SU-DHL-6 (cell line): ENCODE results near the gene SNAPC2.
"Not testable (repeated sequence)": the region's sequence is repeated elsewhere in the genome, so short reads cannot be mapped to it uniquely, and the experiment has no call there.

Source experiments
- H2AFZ ChIP-seq: fragments of 200-600 bp; sonication (generic); 2 replicates; pipeline ENCODE4 v1.6.1; 2014; ENCODE audit warnings: low read depth, mild to moderate bottlenecking, moderate library complexity, mixed read lengths, antibody characterized with exemption, low read length; ENCODE audit not compliant: severe bottlenecking
- H3F3A ChIP-seq: fragments of 200-600 bp; shearing (Covaris generic); 2 replicates; pipeline ENCODE4 v1.6.0; 2016; ENCODE audit warnings: antibody characterized with exemption, mild to moderate bottlenecking; ENCODE audit not compliant: insufficient read depth
- H3K27ac ChIP-seq: fragments of 200-600 bp; sonication (generic); 2 replicates; pipeline ENCODE4 v1.5.1; 2016; ENCODE audit warnings: low read depth, mild to moderate bottlenecking, low read length, moderate library complexity, mixed read lengths
- H3K27me3 ChIP-seq: fragments of 200-600 bp; sonication (generic), shearing (Covaris generic); 2 replicates; pipeline ENCODE4 v1.6.0; 2014; ENCODE audit warnings: mild to moderate bottlenecking, low read length
- H3K36me3 ChIP-seq: fragments of 200-600 bp; sonication (generic); 2 replicates; pipeline ENCODE4 v1.6.1; 2014; ENCODE audit warnings: mild to moderate bottlenecking, low read length, mixed read lengths
- H3K4me2 ChIP-seq: fragments of 300-600, 200-600 bp; shearing (Covaris generic), sonication (generic); 2 replicates; pipeline ENCODE4 v1.6.0; 2014; ENCODE audit warnings: low read length, low read depth, mild to moderate bottlenecking; ENCODE audit not compliant: poor library complexity, severe bottlenecking
- H3K4me3 ChIP-seq: fragments of 200-600 bp; sonication (generic); 2 replicates; pipeline ENCODE4 v1.5.1; 2014; ENCODE audit warnings: antibody characterized with exemption, low read length, mild to moderate bottlenecking, mixed read lengths; ENCODE audit not compliant: insufficient read depth, poor library complexity, severe bottlenecking
- H3K79me2 ChIP-seq: fragments of 200-600 bp; sonication (generic); 2 replicates; pipeline ENCODE4 v1.6.1; 2014; ENCODE audit warnings: mild to moderate bottlenecking, low read length, moderate library complexity; ENCODE audit not compliant: insufficient read depth
- H3K9ac ChIP-seq: fragments of 200-600 bp; sonication (generic); 2 replicates; pipeline ENCODE4 v1.7.0; 2014; ENCODE audit warnings: mild to moderate bottlenecking, low read length
- H3K9me2 ChIP-seq: fragments of 200-600 bp; sonication (generic); replicated peaks from 2 replicates; pipeline ENCODE4 v1.6.1; 2014; ENCODE audit warnings: low read length; ENCODE audit not compliant: insufficient read depth
- H3K9me3 ChIP-seq: fragments of 200-600 bp; sonication (generic); 2 replicates; pipeline ENCODE4 v1.6.1; 2014; ENCODE audit warnings: low read length, mixed read lengths; ENCODE audit not compliant: insufficient read depth
- H4K20me1 ChIP-seq: fragments of 200-600 bp; sonication (generic); 2 replicates; pipeline ENCODE4 v1.6.1; 2014; ENCODE audit warnings: low read depth, mild to moderate bottlenecking, antibody characterized with exemption, low read length, moderate library complexity, mixed read lengths
- EZH2phosphoT487 ChIP-seq: fragments of 200-600 bp; sonication (generic), shearing (Covaris generic); conservative IDR thresholded peaks from 2 replicates; pipeline ENCODE4 v1.6.1; 2018; ENCODE audit warnings: mild to moderate bottlenecking, antibody characterized with exemption, low read length, moderate library complexity, mixed read lengths
- TF ChIP-seq, protein P1 (sequence below): fragments of 200-600 bp; sonication (generic); IDR thresholded peaks from one replicate; pipeline ENCODE4 v1.5.1; 2017; ENCODE audit warnings: antibody characterized with exemption, mild to moderate bottlenecking, low read length, moderate library complexity; ENCODE audit not compliant: insufficient read depth, poor library complexity, severe bottlenecking

Gene SNAPC2

GRCh38 chr19:7916955-7917266, 3.2 kb upstream of the SNAPC2 start:
- no peaks in the 10 kb centered on the region for H3K27me3 ChIP-seq
- no peaks in the 10 kb centered on the region for H3K9me3 ChIP-seq
- H3K9me2 ChIP-seq, result no peaks in the 10 kb centered on the region
- H3K4me3 ChIP-seq, result no peak overlapping the region
- TF ChIP-seq, protein P1, sequence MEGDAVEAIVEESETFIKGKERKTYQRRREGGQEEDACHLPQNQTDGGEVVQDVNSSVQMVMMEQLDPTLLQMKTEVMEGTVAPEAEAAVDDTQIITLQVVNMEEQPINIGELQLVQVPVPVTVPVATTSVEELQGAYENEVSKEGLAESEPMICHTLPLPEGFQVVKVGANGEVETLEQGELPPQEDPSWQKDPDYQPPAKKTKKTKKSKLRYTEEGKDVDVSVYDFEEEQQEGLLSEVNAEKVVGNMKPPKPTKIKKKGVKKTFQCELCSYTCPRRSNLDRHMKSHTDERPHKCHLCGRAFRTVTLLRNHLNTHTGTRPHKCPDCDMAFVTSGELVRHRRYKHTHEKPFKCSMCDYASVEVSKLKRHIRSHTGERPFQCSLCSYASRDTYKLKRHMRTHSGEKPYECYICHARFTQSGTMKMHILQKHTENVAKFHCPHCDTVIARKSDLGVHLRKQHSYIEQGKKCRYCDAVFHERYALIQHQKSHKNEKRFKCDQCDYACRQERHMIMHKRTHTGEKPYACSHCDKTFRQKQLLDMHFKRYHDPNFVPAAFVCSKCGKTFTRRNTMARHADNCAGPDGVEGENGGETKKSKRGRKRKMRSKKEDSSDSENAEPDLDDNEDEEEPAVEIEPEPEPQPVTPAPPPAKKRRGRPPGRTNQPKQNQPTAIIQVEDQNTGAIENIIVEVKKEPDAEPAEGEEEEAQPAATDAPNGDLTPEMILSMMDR, result no peak
- TF ChIP-seq EZH2phosphoT487, result peak; percentile 17; the same call in 1 of the 2 replicates
- H3K4me2 ChIP-seq, result peak overlapping the region; percentile 38
- no peak overlapping the region for H3K27ac ChIP-seq
- no peak overlapping the region for H2AFZ ChIP-seq
- no peaks in the 10 kb centered on the region for H3K79me2 ChIP-seq
- H3F3A ChIP-seq, result 0 out of 2 replicates have a peak, but pooled peaks cover 3% of the 10 kb centered on the region
- no peak overlapping the region for H3K9ac ChIP-seq
- no peaks in the 10 kb centered on the region for H3K36me3 ChIP-seq
- H4K20me1 ChIP-seq, result no peaks in the 10 kb centered on the region

- Histone ChIP-seq H3K9ac (no peak overlapping the region), H3K27me3 (no peaks in the 10 kb centered on the region), H3K4me3 (no peak overlapping the region), H3K36me3 (no peaks in the 10 kb centered on the region), H4K20me1 (no peaks in the 10 kb centered on the region), H3K9me2 (no peaks in the 10 kb centered on the region), H3K27ac (no peak overlapping the region), H2AFZ (no peak overlapping the region), H3K4me2 (no peak overlapping the region), H3K9me3 (no peaks in the 10 kb centered on the region), H3K79me2 (no peaks in the 10 kb centered on the region), H3F3A (0 out of 2 replicates have a peak, but pooled peaks cover 3% of the 10 kb centered on the region)
- no peak for TF ChIP-seq EZH2phosphoT487
- TF ChIP-seq, protein P1, result peak; percentile 17
These were observed 2.7 kb upstream of the SNAPC2 start for GRCh38 chr19:7917267-7918061.

DNA sequence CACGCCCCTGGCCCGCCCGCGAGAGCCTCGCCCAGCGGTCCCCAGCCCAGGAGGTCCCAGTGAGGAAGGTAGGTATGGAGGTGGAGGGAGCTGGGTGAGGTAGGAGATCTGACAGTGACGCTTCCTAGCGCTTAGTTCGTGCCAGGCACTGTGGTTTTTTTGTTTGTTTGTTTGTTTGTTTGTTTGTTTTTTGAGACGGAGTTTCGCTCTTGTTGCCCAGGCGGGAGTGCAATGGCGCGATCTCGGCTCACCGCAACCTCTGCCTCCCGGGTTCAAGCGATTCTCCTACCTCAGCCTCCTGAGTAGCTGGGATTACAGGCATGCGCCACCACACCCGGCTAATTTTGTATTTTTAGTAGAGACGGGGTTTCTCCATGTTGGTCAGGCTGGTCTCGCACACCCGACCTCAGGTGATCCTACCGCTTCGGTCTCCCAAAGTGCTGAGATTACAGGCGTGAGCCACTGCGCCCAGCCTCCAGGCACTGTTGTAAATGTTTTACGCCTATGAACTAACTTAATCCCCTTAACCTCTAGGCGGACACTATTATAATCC, 2.0 kb upstream of the SNAPC2 start:
- H3K27me3 ChIP-seq, H2AFZ ChIP-seq, H3K79me2 ChIP-seq, H3K4me2 ChIP-seq, H3K36me3 ChIP-seq, H3F3A ChIP-seq, H4K20me1 ChIP-seq, H3K4me3 ChIP-seq, H3K27ac ChIP-seq, H3K9ac ChIP-seq, H3K9me3 ChIP-seq, H3K9me2 ChIP-seq: not testable (repeated sequence)
